Breast epithelium (tissue), 4 donors: ENCODE data around the gene LPP. TPM values are rescaled to one million over a fixed set of nuclear protein-coding genes. Genes with fewer than 3 reads are reported as not detected.

Experiments
- DNase-seq, 2 donors: peaks; one replicate each; pipeline ENCODE4 v3.0.0-alpha.2; 2019; ENCODE audit warnings: low spot score in 2 of 2
- H3K27ac ChIP-seq, 2 donors: fragments of 200-600 bp; sonication (generic) in 1 of 2; one replicate each; pipeline ENCODE4 v1.5.1; 2016 to 2019; ENCODE audit warnings: mild to moderate bottlenecking in 1 of 2
- H3K27me3 ChIP-seq, 2 donors: fragments of 200-600 bp; sonication (generic) in 1 of 2; one replicate each; pipeline versions ENCODE4 v1.5.1 to v1.6.0; 2017 to 2019; ENCODE audit warnings: control low read depth in 1 of 2, mild to moderate bottlenecking in 1 of 2
- H3K36me3 ChIP-seq: fragments of 200-600 bp; one replicate; pipeline ENCODE4 v1.5.1; 2019
- H3K4me1 ChIP-seq, 2 donors: fragments of 200-600 bp; sonication (generic); one replicate each; pipeline ENCODE4 v1.5.1; 2016 to 2019; ENCODE audit warnings: control low read depth in 1 of 2
- H3K4me3 ChIP-seq, 3 donors: fragments of 200-600 bp; sonication (generic); 1 replicate in 2 of 3; 2 replicates in 1 of 3; pipeline ENCODE4 v1.5.1; 2016 to 2019; ENCODE audit warnings: mild to moderate bottlenecking in 3 of 3, moderate library complexity in 2 of 3
- H3K9me3 ChIP-seq, 2 donors: fragments of 200-600 bp; sonication (generic) in 1 of 2; one replicate each; pipeline ENCODE4 v1.5.1; 2016 to 2019; ENCODE audit warnings: control low read depth in 1 of 2
- CTCF ChIP-seq, 3 donors: fragments of 450-650 bp; IDR thresholded peaks; one replicate each; pipeline ENCODE4 v1.5.1; 2016 to 2017; ENCODE audit warnings: antibody characterized with exemption in 3 of 3, mild to moderate bottlenecking in 3 of 3, moderate library complexity in 3 of 3
- POLR2A ChIP-seq: fragments of 450-650 bp; IDR thresholded peaks from one replicate; pipeline ENCODE4 v1.6.1; 2016; ENCODE audit warnings: antibody characterized with exemption, mild to moderate bottlenecking, moderate library complexity
- POLR2AphosphoS5 ChIP-seq, 3 donors: sonication (generic); formaldehyde crosslinking; IDR thresholded peaks; one replicate each; pipeline ENCODE4 v1.6.1; 2017; ENCODE audit warnings: antibody characterized with exemption in 3 of 3
- intact Hi-C: fragments of 100-400 bp; cut with DNase I; formaldehyde crosslinking; loops from one replicate; pipeline ENCODE4 v1.15.1; 2023; ENCODE audit warnings: low total_unique reads
- total RNA-seq, 3 donors: library from RNA; depleted of rRNA; stranded (reverse); fragments of >200 nt; gene quantifications; one replicate each; pipeline ENCODE4 v1.1.0, GENCODE V29; 2016

Gene LPP
- total RNA-seq, 3 donors from 2014 or later = 135 to 183 (median 147) TPM

- Histone ChIP-seq H3K4me3 (no peak overlapping the region), H3K36me3 (no peaks in the 10 kb centered on the region), H3K27me3 (no peaks in the 10 kb centered on the region), H3K4me1 (no peaks in the 10 kb centered on the region), H3K27ac (no peak overlapping the region), H3K9me3 (no peaks in the 10 kb centered on the region)
- DNase-seq = no peak
- intact Hi-C loops = no loop called here
- TF ChIP-seq POLR2AphosphoS5 (IDR thresholded peaks at IDR 0.05) (no peak), CTCF (IDR thresholded peaks at IDR 0.05) (no peak), POLR2A (no peak)
Measured at GRCh38 chr3:188801393-188801792, 647.4 kb downstream of the LPP start.

- no peak overlapping the region for H3K4me3 ChIP-seq
Measured at GRCh38 chr3:188802645-188803044, 648.7 kb downstream of the LPP start.

GRCh38 chr3:188807006-188807405 is 653.0 kb downstream of the LPP start:
- H3K27ac ChIP-seq = no peak overlapping the region
- DNase-seq = no peak
- no peaks in the 10 kb centered on the region for H3K27me3 ChIP-seq
- H3K36me3 ChIP-seq = no peaks in the 10 kb centered on the region
- H3K9me3 ChIP-seq = peaks cover 8 to 20% of the 10 kb centered on the region in 2 donors
- H3K4me3 ChIP-seq = no peak overlapping the region
- TF ChIP-seq POLR2AphosphoS5 (IDR thresholded peaks at IDR 0.05) (no peak), CTCF (IDR thresholded peaks at IDR 0.05) (no peak), POLR2A (no peak)
- intact Hi-C loops = no loop called here
- no peaks in the 10 kb centered on the region for H3K4me1 ChIP-seq

More at GRCh38 chr3:188802645-188803044, 648.7 kb downstream of the LPP start:
- TF ChIP-seq CTCF (IDR thresholded peaks at IDR 0.05) = no peak
- TF ChIP-seq POLR2A = no peak
- no peak for TF ChIP-seq POLR2AphosphoS5 (IDR thresholded peaks at IDR 0.05)
- H3K4me1 ChIP-seq = no peaks in the 10 kb centered on the region
- intact Hi-C loops = no loop called here
- peaks cover under 1 to 5% of the 10 kb centered on the region in 2 donors for H3K9me3 ChIP-seq
- no peaks in the 10 kb centered on the region for H3K27me3 ChIP-seq
- no peak for DNase-seq
- H3K27ac ChIP-seq = no peak overlapping the region
- H3K36me3 ChIP-seq = no peaks in the 10 kb centered on the region

- no peak for TF ChIP-seq CTCF (IDR thresholded peaks at IDR 0.05)
- TF ChIP-seq POLR2A = no peak
- no peak for TF ChIP-seq POLR2AphosphoS5 (IDR thresholded peaks at IDR 0.05)
- Histone ChIP-seq H3K9me3 (peaks cover 8 to 19% of the 10 kb centered on the region in 2 donors), H3K36me3 (no peaks in the 10 kb centered on the region), H3K4me3 (no peak overlapping the region), H3K27me3 (no peaks in the 10 kb centered on the region), H3K4me1 (no peaks in the 10 kb centered on the region), H3K27ac (no peak overlapping the region)
- intact Hi-C loops = no loop called here
- DNase-seq = no peak
Measured at GRCh38 chr3:188812198-188812597, 658.2 kb downstream of the LPP start.

- intact Hi-C loops = no loop called here
- Histone ChIP-seq H3K36me3 (no peaks in the 10 kb centered on the region), H3K27me3 (no peaks in the 10 kb centered on the region), H3K4me1 (no peaks in the 10 kb centered on the region), H3K27ac (no peak overlapping the region), H3K4me3 (no peak overlapping the region), H3K9me3 (no peaks in the 10 kb centered on the region)
- TF ChIP-seq POLR2AphosphoS5 (IDR thresholded peaks at IDR 0.05) = no peak
- no peak for TF ChIP-seq POLR2A
- TF ChIP-seq CTCF (IDR thresholded peaks at IDR 0.05) = no peak
- no peak for DNase-seq
Measured at GRCh38 chr3:188814581-188814980, 660.6 kb downstream of the LPP start.
